Liver (tissue), 9 donors: Measurements from ENCODE around the gene ASXL2. TPM values are rescaled to one million over a fixed set of nuclear protein-coding genes. Genes with fewer than 3 reads are reported as not detected.

Experiments used
- DNase-seq: peaks from one replicate; pipeline ENCODE4 v3.0.0-alpha.2; 2017; ENCODE audit warnings: low spot score
- H3K27ac ChIP-seq, 2 donors: one replicate each; pipeline ENCODE4 v1.7.0; 2013; ENCODE audit warnings: inconsistent platforms in 2 of 2, low read length in 2 of 2, control low read depth in 1 of 2, low read depth in 1 of 2, mild to moderate bottlenecking in 1 of 2
- H3K27me3 ChIP-seq, 4 donors: one replicate each; pipeline versions ENCODE4 v1.6.1 to v1.7.0; 2013; ENCODE audit warnings: low read length in 3 of 4, inconsistent platforms in 1 of 4, mild to moderate bottlenecking in 1 of 4, moderate library complexity in 1 of 4; ENCODE audit not compliant: control insufficient read depth in 4 of 4, insufficient read depth in 4 of 4
- H3K36me3 ChIP-seq, 4 donors: one replicate each; pipeline versions ENCODE4 v1.6.1 to v1.7.0; 2013; ENCODE audit warnings: low read length in 3 of 4, mild to moderate bottlenecking in 3 of 4, low read depth in 1 of 4, moderate library complexity in 1 of 4; ENCODE audit not compliant: control insufficient read depth in 4 of 4, insufficient read depth in 3 of 4
- H3K4me1 ChIP-seq, 4 donors: one replicate each; pipeline versions ENCODE4 v1.6.1 to v1.7.0; 2013; ENCODE audit warnings: low read length in 3 of 4, mild to moderate bottlenecking in 3 of 4, moderate library complexity in 1 of 4; ENCODE audit not compliant: control insufficient read depth in 4 of 4, insufficient read depth in 4 of 4
- H3K4me3 ChIP-seq, 3 donors: one replicate each; pipeline versions ENCODE4 v1.6.1 to v1.7.0; 2013; ENCODE audit warnings: low read length in 3 of 3, control low read depth in 1 of 3, low read depth in 1 of 3, mild to moderate bottlenecking in 1 of 3
- H3K9ac ChIP-seq, 2 donors: one replicate each; pipeline ENCODE4 v1.7.0; 2013; ENCODE audit warnings: low read length in 2 of 2, mild to moderate bottlenecking in 2 of 2, moderate library complexity in 2 of 2, control low read depth in 1 of 2, low read depth in 1 of 2
- H3K9me3 ChIP-seq, 4 donors: one replicate each; pipeline versions ENCODE4 v1.6.1 to v1.7.0; 2013; ENCODE audit warnings: low read length in 3 of 4; ENCODE audit not compliant: control insufficient read depth in 4 of 4
- ATF3 ChIP-seq: IDR thresholded peaks from 2 replicates; pipeline ENCODE4 v1.6.1; 2016; ENCODE audit warnings: antibody characterized with exemption
- EGR1 ChIP-seq, 2 donors: IDR thresholded peaks; 2 replicates each; pipeline ENCODE4 v1.6.1; 2016 to 2018; ENCODE audit warnings: antibody characterized with exemption in 2 of 2, low read depth in 2 of 2
- FOXA1 ChIP-seq: IDR thresholded peaks from 2 replicates; pipeline ENCODE4 v1.6.1; 2016; ENCODE audit warnings: antibody characterized with exemption
- FOXA2 ChIP-seq: IDR thresholded peaks from 2 replicates; pipeline ENCODE4 v1.6.1; 2016; ENCODE audit warnings: antibody characterized with exemption
- GABPA ChIP-seq, 2 donors: IDR thresholded peaks in 1 of 2; conservative IDR thresholded peaks in 1 of 2; 2 replicates each; pipeline ENCODE4 v1.6.1; 2016; ENCODE audit warnings: antibody characterized with exemption in 2 of 2, mild to moderate bottlenecking in 1 of 2, moderate library complexity in 1 of 2
- JUND ChIP-seq, 2 donors: IDR thresholded peaks; 2 replicates each; pipeline ENCODE4 v1.6.1; 2016; ENCODE audit warnings: antibody characterized with exemption in 2 of 2
- NR2F2 ChIP-seq: IDR thresholded peaks from 2 replicates; pipeline ENCODE4 v1.6.1; 2016; ENCODE audit warnings: antibody characterized with exemption
- RAD21 ChIP-seq, 2 donors: IDR thresholded peaks; 2 replicates each; pipeline ENCODE4 v1.6.1; 2016; ENCODE audit warnings: antibody characterized with exemption in 2 of 2, mild to moderate bottlenecking in 2 of 2
- RXRA ChIP-seq, 2 donors: IDR thresholded peaks; 2 replicates each; pipeline ENCODE4 v1.6.1; 2017 to 2018; ENCODE audit warnings: antibody characterized with exemption in 2 of 2, mild to moderate bottlenecking in 1 of 2
- YY1 ChIP-seq: IDR thresholded peaks from 2 replicates; pipeline ENCODE4 v1.6.1; 2016; ENCODE audit warnings: antibody characterized with exemption, mild to moderate bottlenecking
- WGBS: extraction: QIAGEN DNeasy Blood & Tissue Kit; methylation state at CpG from one replicate; pipeline ENCODE4 v1.1.7; 2013; 5-methylcytosine and 5-hydroxymethylcytosine counted together
- polyA plus RNA-seq, 2 donors: library from polyadenylated mRNA; stranded (reverse) in 1 of 2; unstranded in 1 of 2; fragments of 200-250 nt in 1 of 2; fragments of >200 nt in 1 of 2; fragmentation: Nextera tagmentation in 1 of 2; extraction: Ambion mirVana in 1 of 2; gene quantifications; one replicate each; pipeline versions ENCODE4 v1.2.1 to v1.2.3, GENCODE V29; 2013 to 2015
- total RNA-seq, 2 donors: library from RNA; depleted of rRNA; stranded (reverse); fragments of >200 nt; gene quantifications; one replicate each; pipeline ENCODE4 v1.2.3, GENCODE V29; 2014
- TF ChIP-seq, protein P1 (sequence below): IDR thresholded peaks from 2 replicates; pipeline ENCODE4 v1.6.1; 2016; ENCODE audit warnings: antibody characterized with exemption
- TF ChIP-seq, protein P2 (sequence below): IDR thresholded peaks from 2 replicates; pipeline ENCODE4 v1.6.1; 2016; ENCODE audit warnings: antibody characterized with exemption, mild to moderate bottlenecking
- TF ChIP-seq, protein P3 (sequence below): fragments of 150-350 bp; IDR thresholded peaks from 2 replicates; pipeline ENCODE4 v1.5.1; 2017; ENCODE audit warnings: improper control_type of control experiment, low read depth, low read length; ENCODE audit not compliant: missing input control
- donor health status: healthy.
- donor health status: healthy.
- donor health status: healthy.
- donor health status: healthy.
- donor health status: healthy.

The ASXL2 gene
- total and polyA plus RNA-seq, 4 donors, result 2.4 to 7.3 (median 4.4) TPM

- 93% methylated on average over 2 of the region's 2 CpGs for WGBS
- H3K9ac ChIP-seq, result no peak overlapping the region
- H3K36me3 ChIP-seq, result no peaks in the 10 kb centered on the region
- no peak for TF ChIP-seq JUND (IDR thresholded peaks at IDR 0.05)
- TF ChIP-seq RAD21 (IDR thresholded peaks at IDR 0.05), result no peak
- TF ChIP-seq FOXA2, result no peak
- TF ChIP-seq RXRA (IDR thresholded peaks at IDR 0.05), result no peak
- no peak for TF ChIP-seq YY1
- TF ChIP-seq NR2F2, result no peak
- TF ChIP-seq ATF3, result no peak
- TF ChIP-seq, protein P1, sequence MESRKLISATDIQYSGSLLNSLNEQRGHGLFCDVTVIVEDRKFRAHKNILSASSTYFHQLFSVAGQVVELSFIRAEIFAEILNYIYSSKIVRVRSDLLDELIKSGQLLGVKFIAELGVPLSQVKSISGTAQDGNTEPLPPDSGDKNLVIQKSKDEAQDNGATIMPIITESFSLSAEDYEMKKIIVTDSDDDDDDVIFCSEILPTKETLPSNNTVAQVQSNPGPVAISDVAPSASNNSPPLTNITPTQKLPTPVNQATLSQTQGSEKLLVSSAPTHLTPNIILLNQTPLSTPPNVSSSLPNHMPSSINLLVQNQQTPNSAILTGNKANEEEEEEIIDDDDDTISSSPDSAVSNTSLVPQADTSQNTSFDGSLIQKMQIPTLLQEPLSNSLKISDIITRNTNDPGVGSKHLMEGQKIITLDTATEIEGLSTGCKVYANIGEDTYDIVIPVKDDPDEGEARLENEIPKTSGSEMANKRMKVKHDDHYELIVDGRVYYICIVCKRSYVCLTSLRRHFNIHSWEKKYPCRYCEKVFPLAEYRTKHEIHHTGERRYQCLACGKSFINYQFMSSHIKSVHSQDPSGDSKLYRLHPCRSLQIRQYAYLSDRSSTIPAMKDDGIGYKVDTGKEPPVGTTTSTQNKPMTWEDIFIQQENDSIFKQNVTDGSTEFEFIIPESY, result no peak
- TF ChIP-seq, protein P2, sequence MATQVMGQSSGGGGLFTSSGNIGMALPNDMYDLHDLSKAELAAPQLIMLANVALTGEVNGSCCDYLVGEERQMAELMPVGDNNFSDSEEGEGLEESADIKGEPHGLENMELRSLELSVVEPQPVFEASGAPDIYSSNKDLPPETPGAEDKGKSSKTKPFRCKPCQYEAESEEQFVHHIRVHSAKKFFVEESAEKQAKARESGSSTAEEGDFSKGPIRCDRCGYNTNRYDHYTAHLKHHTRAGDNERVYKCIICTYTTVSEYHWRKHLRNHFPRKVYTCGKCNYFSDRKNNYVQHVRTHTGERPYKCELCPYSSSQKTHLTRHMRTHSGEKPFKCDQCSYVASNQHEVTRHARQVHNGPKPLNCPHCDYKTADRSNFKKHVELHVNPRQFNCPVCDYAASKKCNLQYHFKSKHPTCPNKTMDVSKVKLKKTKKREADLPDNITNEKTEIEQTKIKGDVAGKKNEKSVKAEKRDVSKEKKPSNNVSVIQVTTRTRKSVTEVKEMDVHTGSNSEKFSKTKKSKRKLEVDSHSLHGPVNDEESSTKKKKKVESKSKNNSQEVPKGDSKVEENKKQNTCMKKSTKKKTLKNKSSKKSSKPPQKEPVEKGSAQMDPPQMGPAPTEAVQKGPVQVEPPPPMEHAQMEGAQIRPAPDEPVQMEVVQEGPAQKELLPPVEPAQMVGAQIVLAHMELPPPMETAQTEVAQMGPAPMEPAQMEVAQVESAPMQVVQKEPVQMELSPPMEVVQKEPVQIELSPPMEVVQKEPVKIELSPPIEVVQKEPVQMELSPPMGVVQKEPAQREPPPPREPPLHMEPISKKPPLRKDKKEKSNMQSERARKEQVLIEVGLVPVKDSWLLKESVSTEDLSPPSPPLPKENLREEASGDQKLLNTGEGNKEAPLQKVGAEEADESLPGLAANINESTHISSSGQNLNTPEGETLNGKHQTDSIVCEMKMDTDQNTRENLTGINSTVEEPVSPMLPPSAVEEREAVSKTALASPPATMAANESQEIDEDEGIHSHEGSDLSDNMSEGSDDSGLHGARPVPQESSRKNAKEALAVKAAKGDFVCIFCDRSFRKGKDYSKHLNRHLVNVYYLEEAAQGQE, result no peak
- TF ChIP-seq, protein P3, sequence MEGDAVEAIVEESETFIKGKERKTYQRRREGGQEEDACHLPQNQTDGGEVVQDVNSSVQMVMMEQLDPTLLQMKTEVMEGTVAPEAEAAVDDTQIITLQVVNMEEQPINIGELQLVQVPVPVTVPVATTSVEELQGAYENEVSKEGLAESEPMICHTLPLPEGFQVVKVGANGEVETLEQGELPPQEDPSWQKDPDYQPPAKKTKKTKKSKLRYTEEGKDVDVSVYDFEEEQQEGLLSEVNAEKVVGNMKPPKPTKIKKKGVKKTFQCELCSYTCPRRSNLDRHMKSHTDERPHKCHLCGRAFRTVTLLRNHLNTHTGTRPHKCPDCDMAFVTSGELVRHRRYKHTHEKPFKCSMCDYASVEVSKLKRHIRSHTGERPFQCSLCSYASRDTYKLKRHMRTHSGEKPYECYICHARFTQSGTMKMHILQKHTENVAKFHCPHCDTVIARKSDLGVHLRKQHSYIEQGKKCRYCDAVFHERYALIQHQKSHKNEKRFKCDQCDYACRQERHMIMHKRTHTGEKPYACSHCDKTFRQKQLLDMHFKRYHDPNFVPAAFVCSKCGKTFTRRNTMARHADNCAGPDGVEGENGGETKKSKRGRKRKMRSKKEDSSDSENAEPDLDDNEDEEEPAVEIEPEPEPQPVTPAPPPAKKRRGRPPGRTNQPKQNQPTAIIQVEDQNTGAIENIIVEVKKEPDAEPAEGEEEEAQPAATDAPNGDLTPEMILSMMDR, result no peak
- TF ChIP-seq EGR1 (IDR thresholded peaks at IDR 0.05; ENCODE audit: low read depth in 2 of 2), result no peak
- no peak for TF ChIP-seq FOXA1
- H3K4me3 ChIP-seq, result no peak overlapping the region
- no peak overlapping the region for H3K27ac ChIP-seq
- H3K9me3 ChIP-seq, result no peaks in the 10 kb centered on the region
- H3K27me3 ChIP-seq, result no peaks in the 10 kb centered on the region
- peaks cover 0 to 10% (median 6%) of the 10 kb centered on the region in 4 donors for H3K4me1 ChIP-seq
- DNase-seq, result no peak
Measured at GRCh38 chr2:25854613-25855012, 23.7 kb downstream of the ASXL2 start.

GRCh38 chr2:25853038-25853638 is 25.1 kb downstream of the ASXL2 start:
- no peak for DNase-seq
- TF ChIP-seq, protein P2, result no peak
- TF ChIP-seq YY1 (no peak), RAD21 (IDR thresholded peaks at IDR 0.05) (no peak), RXRA (IDR thresholded peaks at IDR 0.05) (no peak), JUND (IDR thresholded peaks at IDR 0.05) (no peak), GABPA (IDR thresholded peaks at IDR 0.05 in 1 of 2, conservative IDR thresholded peaks at IDR 0.05 in 1 of 2) (no peak), FOXA2 (no peak)
- Histone ChIP-seq H3K4me3 (no peak overlapping the region), H3K9ac (no peak overlapping the region), H3K9me3 (no peaks in the 10 kb centered on the region), H3K27me3 (no peaks in the 10 kb centered on the region), H3K36me3 (no peaks in the 10 kb centered on the region), H3K27ac (no peak overlapping the region), H3K4me1 (peaks cover 0 to 10% (median 6%) of the 10 kb centered on the region in 4 donors)
- 88% methylated on average over 5 of the region's 5 CpGs for WGBS
